Naive B cell (primary cell): Measurements from ENCODE around the gene MFSD11. TPM values are rescaled to one million over a fixed set of nuclear protein-coding genes. Genes with fewer than 3 reads are reported as not detected.
A peak's percentile ranks its signal among the peaks of the same experiment; 100 is the strongest.
"Not testable (repeated sequence)": the region's sequence is repeated elsewhere in the genome, so short reads cannot be mapped to it uniquely, and the experiment has no call there.

Experiments used
- ATAC-seq, 2 donors: fragments of 150-1000 bp; cut with Tn5 transposase; 2 replicates each; pipeline ENCODE4 v1.10.0; 2021; ENCODE audit warnings: low read depth in 2 of 2, mild to moderate bottlenecking in 2 of 2, moderate library complexity in 2 of 2
- DNase-seq: peaks from one replicate; pipeline ENCODE4 v3.0.0; 2022
- H3K27ac Mint-ChIP-seq, 6 donors: one replicate each; pipeline ENCODE4 v1.8.0; 2020 to 2022; ENCODE audit warnings: mild to moderate bottlenecking in 6 of 6, mixed read lengths in 6 of 6, moderate library complexity in 5 of 6, inconsistent platforms in 2 of 6
- H3K27me3 Mint-ChIP-seq, 3 donors: one replicate each; pipeline ENCODE4 v1.8.0; 2021 to 2022; ENCODE audit warnings: mixed read lengths in 3 of 3, mild to moderate bottlenecking in 1 of 3
- H3K36me3 Mint-ChIP-seq, 2 donors: one replicate each; pipeline ENCODE4 v1.8.0; 2020 to 2022; ENCODE audit warnings: mixed read lengths in 2 of 2, inconsistent platforms in 1 of 2, mild to moderate bottlenecking in 1 of 2
- H3K4me1 Mint-ChIP-seq, 3 donors: one replicate each; pipeline ENCODE4 v1.8.0; 2020 to 2022; ENCODE audit warnings: mixed read lengths in 3 of 3, inconsistent platforms in 1 of 3, mild to moderate bottlenecking in 1 of 3, moderate library complexity in 1 of 3
- H3K4me3 Mint-ChIP-seq, 8 donors: one replicate each; pipeline ENCODE4 v1.8.0; 2020 to 2022; ENCODE audit warnings: mild to moderate bottlenecking in 8 of 8, mixed read lengths in 8 of 8, moderate library complexity in 8 of 8, inconsistent platforms in 2 of 8
- H3K9me3 Mint-ChIP-seq, 7 donors: one replicate each; pipeline ENCODE4 v1.8.0; 2020 to 2022; ENCODE audit warnings: mixed read lengths in 7 of 7, mild to moderate bottlenecking in 5 of 7, inconsistent platforms in 2 of 7, moderate library complexity in 1 of 7
- polyA plus RNA-seq, 6 donors: library from polyadenylated mRNA; unstranded; fragments of 300-500 nt; fragmentation: Illumina TruSeq; gene quantifications; one replicate each; pipeline ENCODE4 v1.2.3, GENCODE V29; 2021; ENCODE audit warnings: low read depth in 6 of 6

Gene MFSD11
- polyA plus RNA-seq, 6 donors from 2014 or later: 18.3 to 39.2 (median 23.2) TPM

DNA sequence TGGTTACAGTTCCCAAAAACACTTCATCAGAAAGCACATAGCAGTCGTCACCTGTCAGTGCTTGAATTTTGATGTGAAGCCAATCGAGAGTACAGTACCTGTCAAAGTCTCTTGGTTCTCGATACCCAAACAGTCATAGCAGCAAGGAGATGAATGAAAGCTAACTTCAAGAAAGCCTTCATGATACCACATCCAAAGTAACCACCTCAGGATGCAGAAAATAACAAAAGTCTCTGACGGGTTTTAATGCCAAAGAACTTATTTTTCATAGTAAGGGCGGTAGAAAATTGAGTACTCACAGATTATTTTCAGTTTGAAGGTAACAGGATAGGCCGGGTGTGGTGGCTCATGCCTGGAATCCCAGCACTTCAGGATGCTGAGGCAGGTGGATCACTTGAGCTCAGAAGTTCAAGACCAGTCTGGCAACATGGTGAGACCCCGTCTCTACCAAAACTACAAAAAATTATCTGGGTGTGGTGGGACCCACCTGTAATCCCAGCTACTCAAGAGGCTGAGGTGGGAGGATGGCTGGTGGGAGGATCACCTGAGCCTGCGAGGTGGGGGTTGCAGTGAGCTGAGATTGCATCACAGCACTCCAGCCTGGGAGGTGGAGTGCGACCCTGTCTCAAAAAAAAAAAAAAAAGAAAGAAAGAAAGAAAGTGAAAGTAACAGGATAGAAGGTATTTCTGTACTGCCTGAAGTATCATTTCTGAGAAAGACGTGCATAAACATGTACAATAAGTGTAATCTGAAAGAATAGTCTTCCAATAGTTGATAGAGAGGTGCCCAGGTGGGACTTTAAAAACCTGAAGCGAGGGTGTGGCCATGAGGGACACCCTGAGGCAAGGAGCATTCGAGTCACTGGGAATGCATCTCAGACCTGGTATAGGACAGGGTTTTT, 15.4 kb downstream of the MFSD11 start:
- H3K36me3 Mint-ChIP-seq: peaks cover 9% of the 10 kb centered on the region in 2 donors
- no peak for DNase-seq
- H3K27me3 Mint-ChIP-seq: no peaks in the 10 kb centered on the region
- H3K4me1 Mint-ChIP-seq: peaks cover 0 to 9% (median 0%) of the 10 kb centered on the region in 3 donors
- H3K4me3 Mint-ChIP-seq: peak overlapping the region in 1 of 8 donors; percentile 25
- peak overlapping the region in 3 of 6 donors; percentile 24 to 61 (median 49) for H3K27ac Mint-ChIP-seq
- no peak for ATAC-seq
- no peaks in the 10 kb centered on the region for H3K9me3 Mint-ChIP-seq

- Mint-ChIP-seq H3K4me3 (no peak overlapping the region), H3K27ac (no peak overlapping the region), H3K9me3 (no peaks in the 10 kb centered on the region), H3K4me1 (peaks cover 0 to 9% (median 0%) of the 10 kb centered on the region in 3 donors), H3K36me3 (peaks cover 6 to 9% of the 10 kb centered on the region in 2 donors), H3K27me3 (no peaks in the 10 kb centered on the region)
- ATAC-seq: no peak
- DNase-seq: no peak
Observed at GRCh38 chr17:76755285-76755684, 17.4 kb downstream of the MFSD11 start.

DNA sequence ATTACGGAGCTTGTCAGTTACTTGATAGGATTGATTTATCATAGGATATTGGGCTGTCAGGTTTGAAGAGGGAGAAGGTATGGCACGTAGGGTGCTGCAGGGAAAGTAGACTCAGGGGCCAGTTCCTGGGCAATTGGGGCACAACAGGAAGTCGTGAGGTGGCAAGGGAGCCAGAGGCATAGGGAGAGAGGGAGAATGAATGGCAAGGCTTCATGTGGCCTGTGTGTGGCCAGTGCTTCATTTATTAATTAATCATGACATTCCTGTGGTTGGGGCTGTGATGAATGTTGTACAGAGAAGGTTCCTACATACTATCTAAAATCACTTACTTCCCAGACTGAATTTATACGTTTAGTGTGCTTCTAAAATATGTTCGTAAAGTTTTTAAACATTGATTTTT, 19.3 kb downstream of the MFSD11 start:
- H3K9me3 Mint-ChIP-seq: no peaks in the 10 kb centered on the region
- DNase-seq: no peak
- ATAC-seq: no peak
- H3K36me3 Mint-ChIP-seq: peaks cover under 1 to 9% of the 10 kb centered on the region in 2 donors
- H3K4me1 Mint-ChIP-seq: peaks cover 0 to 9% (median 0%) of the 10 kb centered on the region in 3 donors
- no peak overlapping the region for H3K4me3 Mint-ChIP-seq
- no peaks in the 10 kb centered on the region for H3K27me3 Mint-ChIP-seq
- no peak overlapping the region for H3K27ac Mint-ChIP-seq

- Mint-ChIP-seq H3K4me1 (peaks cover 0 to 1% (median 0%) of the 10 kb centered on the region in 3 donors), H3K27me3 (no peaks in the 10 kb centered on the region), H3K9me3 (no peaks in the 10 kb centered on the region), H3K36me3 (peaks cover 0 to 9% of the 10 kb centered on the region in 2 donors), H3K4me3 (no peak overlapping the region), H3K27ac (no peak overlapping the region)
- DNase-seq (no peak), ATAC-seq (no peak)
Observed at GRCh38 chr17:76758570-76758969, 20.7 kb downstream of the MFSD11 start.

DNA sequence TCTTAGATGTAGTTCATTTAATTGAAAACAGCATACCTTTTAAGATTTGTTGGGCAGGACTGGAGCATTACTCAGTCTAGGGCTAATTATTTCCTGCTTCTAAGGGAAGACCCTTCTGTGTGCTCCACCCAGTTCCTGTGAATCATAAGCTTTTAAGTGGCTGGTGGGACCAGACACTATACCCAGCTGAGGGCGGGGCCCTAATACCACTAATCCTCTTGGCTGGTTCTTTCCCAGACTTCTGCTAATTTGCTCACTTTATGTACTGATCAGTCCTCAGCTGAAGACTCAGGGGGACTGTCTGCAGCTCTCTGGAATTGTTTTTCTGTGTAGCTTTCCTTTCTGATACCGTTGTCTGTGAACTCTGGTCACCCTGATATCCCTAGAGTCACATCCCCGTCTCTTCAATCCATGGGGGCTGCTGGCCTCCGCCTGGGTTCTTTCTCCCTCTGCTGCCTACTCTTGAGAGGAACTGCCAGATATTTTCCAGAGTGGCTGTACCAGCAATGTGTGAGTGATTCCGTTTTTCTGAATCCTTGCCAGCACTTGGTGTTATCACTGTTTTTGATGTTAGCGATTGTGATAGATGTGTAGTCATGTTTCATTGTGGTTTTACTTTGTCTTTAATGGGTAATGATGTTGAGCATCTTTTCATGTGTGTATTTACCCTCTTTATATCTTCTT, 35.1 kb downstream of the MFSD11 start:
- no peak overlapping the region for H3K4me3 Mint-ChIP-seq
- no peak for ATAC-seq
- H3K27me3 Mint-ChIP-seq: no peaks in the 10 kb centered on the region
- H3K4me1 Mint-ChIP-seq: peaks cover 0 to 7% (median 5%) of the 10 kb centered on the region in 3 donors
- H3K36me3 Mint-ChIP-seq: peaks cover 25 to 29% of the 10 kb centered on the region in 2 donors
- no peaks in the 10 kb centered on the region for H3K9me3 Mint-ChIP-seq
- DNase-seq: no peak
- H3K27ac Mint-ChIP-seq: peak overlapping the region in 4 of 6 donors; percentile 34 to 76 (median 58)

- DNase-seq: no peak
- ATAC-seq: no peak
- Mint-ChIP-seq H3K4me3 (no peak overlapping the region), H3K9me3 (no peaks in the 10 kb centered on the region), H3K36me3 (peaks cover 16 to 25% of the 10 kb centered on the region in 2 donors), H3K27me3 (no peaks in the 10 kb centered on the region), H3K27ac (peak overlapping the region in 1 of 6 donors; percentile 24), H3K4me1 (peaks cover 0 to 7% (median 5%) of the 10 kb centered on the region in 3 donors)
Observed at GRCh38 chr17:76775021-76775600, 37.2 kb downstream of the MFSD11 start.

DNA sequence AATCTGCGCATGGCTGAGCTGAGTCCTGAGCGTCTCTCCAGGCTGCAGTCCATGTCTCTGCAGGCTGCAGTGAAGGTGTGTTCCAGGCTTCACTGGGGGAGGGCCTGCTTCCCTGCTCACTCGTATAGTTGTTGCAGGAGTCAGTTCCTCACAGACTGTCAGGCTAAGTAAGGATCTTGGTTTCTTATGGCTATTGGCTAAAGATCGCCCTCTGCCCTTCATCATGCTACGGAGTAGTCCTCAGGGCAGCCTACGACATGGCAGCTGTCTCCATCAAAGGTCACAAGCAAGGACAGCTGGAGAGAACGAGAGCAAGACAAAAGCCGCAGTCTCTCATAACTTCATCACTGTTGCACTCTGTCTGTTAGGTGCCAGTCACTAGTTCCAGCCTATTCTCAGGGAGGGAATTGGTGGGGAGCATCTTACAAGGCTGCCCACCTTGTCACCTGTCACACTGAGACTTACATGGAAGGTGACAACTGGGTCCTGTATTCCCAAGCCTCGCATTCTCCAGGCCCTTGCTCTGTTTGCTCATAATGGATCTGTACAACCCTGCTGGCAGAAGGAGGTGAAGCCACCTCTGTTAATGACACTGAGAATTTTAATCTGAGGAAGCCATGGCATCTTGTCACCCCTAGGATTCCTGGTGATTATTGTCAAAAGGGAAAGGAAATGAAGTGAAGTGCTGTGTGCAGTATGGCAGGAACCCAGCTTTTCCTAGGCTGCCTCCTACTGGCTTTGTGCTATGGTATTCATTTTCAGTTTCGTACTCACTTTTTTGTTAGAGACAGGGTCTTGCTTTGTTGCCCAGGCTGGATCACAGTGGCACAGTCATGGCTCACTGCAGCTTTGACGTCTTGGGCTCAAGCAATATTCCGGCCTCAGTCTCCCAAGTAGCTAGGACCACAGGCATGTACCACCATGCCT, 43.4 kb downstream of the MFSD11 start:
- no peak overlapping the region for H3K4me3 Mint-ChIP-seq
- H3K27me3 Mint-ChIP-seq: no peaks in the 10 kb centered on the region
- H3K4me1 Mint-ChIP-seq: no peaks in the 10 kb centered on the region
- H3K27ac Mint-ChIP-seq: peak overlapping the region in 1 of 6 donors; percentile 73
- no peaks in the 10 kb centered on the region for H3K9me3 Mint-ChIP-seq
- DNase-seq (no peak), ATAC-seq (no peak)
- H3K36me3 Mint-ChIP-seq: peaks cover under 1 to 12% of the 10 kb centered on the region in 2 donors

GRCh38 chr17:76783146-76783545, 45.2 kb downstream of the MFSD11 start:
- no peak overlapping the region for H3K4me3 Mint-ChIP-seq
- no peaks in the 10 kb centered on the region for H3K4me1 Mint-ChIP-seq
- ATAC-seq (no peak), DNase-seq (no peak)
- H3K36me3 Mint-ChIP-seq: peaks cover 0 to 4% of the 10 kb centered on the region in 2 donors
- no peak overlapping the region for H3K27ac Mint-ChIP-seq
- H3K27me3 Mint-ChIP-seq: no peaks in the 10 kb centered on the region
- H3K9me3 Mint-ChIP-seq: no peaks in the 10 kb centered on the region

DNA sequence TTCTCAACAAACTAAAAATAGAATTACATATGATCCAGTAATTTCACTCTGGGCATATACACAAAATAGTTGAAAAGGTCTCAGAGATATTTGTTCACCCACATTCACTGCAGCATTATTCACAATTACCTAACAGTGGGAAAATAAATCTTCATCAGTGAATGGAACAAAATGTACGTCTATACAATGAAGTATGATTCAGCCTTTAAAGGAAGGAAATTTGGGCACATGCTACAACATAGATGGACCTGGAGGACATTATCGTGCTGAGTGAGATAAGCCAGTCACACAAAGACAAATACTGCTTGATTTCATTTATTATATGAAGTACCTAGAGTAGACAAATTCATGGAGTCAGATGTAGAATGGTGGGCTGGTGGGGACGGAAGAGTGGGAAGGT, 47.0 kb downstream of the MFSD11 start:
- Mint-ChIP-seq H3K27ac (no peak overlapping the region), H3K4me1 (no peaks in the 10 kb centered on the region), H3K4me3 (no peak overlapping the region), H3K9me3 (no peaks in the 10 kb centered on the region), H3K36me3 (no peaks in the 10 kb centered on the region), H3K27me3 (no peaks in the 10 kb centered on the region)
- ATAC-seq: no peak
- DNase-seq: no peak

GRCh38 chr17:76787866-76788265, 49.9 kb downstream of the MFSD11 start:
- H3K36me3 Mint-ChIP-seq, ATAC-seq, H3K9me3 Mint-ChIP-seq, H3K4me3 Mint-ChIP-seq, DNase-seq, H3K27me3 Mint-ChIP-seq: not testable (repeated sequence)
- Mint-ChIP-seq H3K4me1 (peaks cover 10 to 18% (median 13%) of the 10 kb centered on the region in 3 donors), H3K27ac (peak overlapping the region in 2 of 6 donors; percentile 59 to 74)

- H3K4me3 Mint-ChIP-seq: no peak overlapping the region
- H3K9me3 Mint-ChIP-seq: peaks cover 0 to 4% (median 0%) of the 10 kb centered on the region in 7 donors
- H3K27ac Mint-ChIP-seq: peak overlapping the region in 1 of 6 donors; percentile 14
- peaks cover 0 to 8% of the 10 kb centered on the region in 2 donors for H3K36me3 Mint-ChIP-seq
- H3K27me3 Mint-ChIP-seq: no peaks in the 10 kb centered on the region
- DNase-seq (no peak), ATAC-seq (no peak)
- H3K4me1 Mint-ChIP-seq: peaks cover 10 to 18% (median 13%) of the 10 kb centered on the region in 3 donors
Observed at GRCh38 chr17:76789235-76789788, 51.4 kb downstream of the MFSD11 start.
